ENCODE results near the gene TTF1.
A peak's percentile ranks its signal among the peaks of the same experiment; 100 is the strongest.

Gene TTF1

DNA sequence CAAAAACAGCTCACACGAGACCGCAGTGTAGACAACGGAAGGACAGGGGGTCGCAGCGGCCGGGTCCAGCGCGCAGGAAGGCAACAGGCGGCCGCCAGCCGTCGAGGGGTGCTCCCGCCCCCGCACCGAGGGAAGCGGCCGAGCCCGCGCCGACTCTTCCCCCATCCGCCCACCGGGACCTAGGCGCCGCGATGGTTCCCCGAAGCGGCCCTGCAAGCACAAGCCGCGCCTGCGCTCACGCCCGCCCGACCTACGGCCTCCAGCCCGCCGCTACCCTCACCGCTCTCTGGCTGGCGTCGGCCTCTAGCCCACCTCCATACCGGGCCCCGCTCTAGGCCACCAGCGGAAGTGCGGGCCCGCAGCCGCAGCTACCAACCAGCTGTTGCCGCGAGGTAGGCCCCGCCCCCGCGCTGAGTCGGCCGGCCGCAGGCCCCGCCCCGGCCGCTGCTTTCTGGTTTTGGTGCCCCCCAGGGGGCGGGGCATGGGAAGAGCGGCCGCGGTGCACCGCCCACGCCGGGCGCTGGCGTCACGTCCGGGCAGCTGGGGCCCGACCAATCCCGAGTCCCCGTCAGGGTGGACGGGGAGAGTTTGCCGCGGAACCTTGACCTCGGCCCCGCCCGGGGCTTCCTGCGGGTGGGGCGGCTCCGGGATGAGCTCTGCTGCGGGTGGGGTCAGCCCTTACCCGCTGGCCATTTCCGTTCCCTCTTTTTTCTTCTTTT, 51.8 kb downstream of the TTF1 start, which contains the start of gene SETX:
Gene SETX (minus strand): TSS at position 350 of the 719 bp plus-strand sequence. CDS start 5,558 bp downstream, outside the sequence.
- H3K4me3 Mint-ChIP-seq = peak within 1 kb of the TSS; percentile 94 to 95 (median 94)
- H3K27me3 Mint-ChIP-seq (ENCODE audit: low read depth) = no peaks in the 10 kb centered on the region
- H3K36me3 Mint-ChIP-seq (ENCODE audit: low read depth) = peaks cover 29% of the 10 kb centered on the region
- no peaks in the 10 kb centered on the region for H3K9me3 Mint-ChIP-seq
- TF ChIP-seq, protein P1, sequence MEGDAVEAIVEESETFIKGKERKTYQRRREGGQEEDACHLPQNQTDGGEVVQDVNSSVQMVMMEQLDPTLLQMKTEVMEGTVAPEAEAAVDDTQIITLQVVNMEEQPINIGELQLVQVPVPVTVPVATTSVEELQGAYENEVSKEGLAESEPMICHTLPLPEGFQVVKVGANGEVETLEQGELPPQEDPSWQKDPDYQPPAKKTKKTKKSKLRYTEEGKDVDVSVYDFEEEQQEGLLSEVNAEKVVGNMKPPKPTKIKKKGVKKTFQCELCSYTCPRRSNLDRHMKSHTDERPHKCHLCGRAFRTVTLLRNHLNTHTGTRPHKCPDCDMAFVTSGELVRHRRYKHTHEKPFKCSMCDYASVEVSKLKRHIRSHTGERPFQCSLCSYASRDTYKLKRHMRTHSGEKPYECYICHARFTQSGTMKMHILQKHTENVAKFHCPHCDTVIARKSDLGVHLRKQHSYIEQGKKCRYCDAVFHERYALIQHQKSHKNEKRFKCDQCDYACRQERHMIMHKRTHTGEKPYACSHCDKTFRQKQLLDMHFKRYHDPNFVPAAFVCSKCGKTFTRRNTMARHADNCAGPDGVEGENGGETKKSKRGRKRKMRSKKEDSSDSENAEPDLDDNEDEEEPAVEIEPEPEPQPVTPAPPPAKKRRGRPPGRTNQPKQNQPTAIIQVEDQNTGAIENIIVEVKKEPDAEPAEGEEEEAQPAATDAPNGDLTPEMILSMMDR (IDR thresholded peaks at IDR 0.05; ENCODE audit: unreplicated experiment in 3 of 3) = no peak
- peak within 1 kb of the TSS; percentile 88 to 99 (median 97) for H3K27ac Mint-ChIP-seq
- peaks cover 24% of the 10 kb centered on the region for H3K4me1 Mint-ChIP-seq

- H3K27me3 Mint-ChIP-seq (ENCODE audit: low read depth) = no peaks in the 10 kb centered on the region
- peaks cover 24% of the 10 kb centered on the region for H3K4me1 Mint-ChIP-seq
- H3K9me3 Mint-ChIP-seq = no peaks in the 10 kb centered on the region
- H3K36me3 Mint-ChIP-seq (ENCODE audit: low read depth) = peaks cover 50% of the 10 kb centered on the region
- TF ChIP-seq, protein P1 (IDR thresholded peaks at IDR 0.05; ENCODE audit: unreplicated experiment in 3 of 3) = no peak
- H3K27ac Mint-ChIP-seq = no peak overlapping the region
- H3K4me3 Mint-ChIP-seq = no peak overlapping the region
Measured at GRCh38 chr9:132351404-132352045, 55.1 kb downstream of the TTF1 start.

GRCh38 chr9:132350861-132351315, 55.8 kb downstream of the TTF1 start:
- no peaks in the 10 kb centered on the region for H3K9me3 Mint-ChIP-seq
- H3K27ac Mint-ChIP-seq = no peak overlapping the region
- H3K36me3 Mint-ChIP-seq (ENCODE audit: low read depth) = peaks cover 56% of the 10 kb centered on the region
- TF ChIP-seq, protein P1 (IDR thresholded peaks at IDR 0.05; ENCODE audit: unreplicated experiment in 3 of 3) = no peak
- H3K4me1 Mint-ChIP-seq = peaks cover 24% of the 10 kb centered on the region
- H3K27me3 Mint-ChIP-seq (ENCODE audit: low read depth) = no peaks in the 10 kb centered on the region
- peak overlapping the region in 1 of 3 experiments; percentile 13 for H3K4me3 Mint-ChIP-seq

- Mint-ChIP-seq H3K27me3 (ENCODE audit: low read depth) (no peaks in the 10 kb centered on the region), H3K36me3 (ENCODE audit: low read depth) (peaks cover 61% of the 10 kb centered on the region), H3K4me3 (no peak overlapping the region), H3K27ac (no peak overlapping the region), H3K4me1 (peaks cover 18% of the 10 kb centered on the region), H3K9me3 (no peaks in the 10 kb centered on the region)
- TF ChIP-seq, protein P1 (IDR thresholded peaks at IDR 0.05; ENCODE audit: unreplicated experiment in 3 of 3) = no peak
Measured at GRCh38 chr9:132348676-132349075, 58.0 kb downstream of the TTF1 start.

DNA sequence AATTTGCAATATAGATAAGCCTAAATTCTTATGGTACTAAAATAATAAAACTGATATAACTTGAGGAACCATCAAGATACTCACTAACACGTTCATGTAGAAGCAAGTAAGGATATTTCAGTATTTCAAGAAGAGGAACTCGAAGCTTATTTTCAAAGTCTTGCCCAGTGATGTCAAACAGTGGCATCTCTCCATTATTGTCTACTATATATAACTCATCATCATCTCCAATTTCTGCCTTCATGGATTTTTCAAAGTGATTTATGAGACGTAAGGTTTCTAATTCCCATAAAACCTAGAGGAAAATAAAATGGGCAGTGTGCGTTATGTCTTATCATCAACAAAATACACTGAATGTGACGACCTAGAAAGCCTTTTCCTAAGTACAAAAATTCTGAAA, 60.5 kb downstream of the TTF1 start:
- no peak overlapping the region for H3K4me3 Mint-ChIP-seq
- H3K27ac Mint-ChIP-seq = no peak overlapping the region
- TF ChIP-seq, protein P1 (IDR thresholded peaks at IDR 0.05; ENCODE audit: unreplicated experiment in 3 of 3) = no peak

More for the DNA sequence above, 60.5 kb downstream of the TTF1 start:
- H3K36me3 Mint-ChIP-seq (ENCODE audit: low read depth) = peaks cover 64% of the 10 kb centered on the region
- no peaks in the 10 kb centered on the region for H3K27me3 Mint-ChIP-seq (ENCODE audit: low read depth)
- no peaks in the 10 kb centered on the region for H3K9me3 Mint-ChIP-seq
- H3K4me1 Mint-ChIP-seq = no peaks in the 10 kb centered on the region

Measured in nephron (organoid).